HG02970 (cell line): ENCODE measurements around the gene PTGDR.

Experiments
- ATAC-seq: cut with Tn5 transposase; IDR thresholded peaks from one replicate; pipeline ENCODE4 v1.9.1; 2021; ENCODE audit warnings: mild to moderate bottlenecking, moderate library complexity, moderate number of reproducible peaks; ENCODE audit not compliant: unreplicated experiment, low FRiP score

PTGDR gene

GRCh38 chr14:52267501-52268278 lies at the start of gene PTGDR:
TSS of gene PTGDR (plus strand) at chr14:52267698. CDS start at chr14:52267815, 117 bp downstream.
- ATAC-seq = no peak

GRCh38 chr14:52219488-52220084 lies 47.9 kb upstream of the PTGDR start:
- no peak for ATAC-seq

GRCh38 chr14:52220924-52221811 lies 46.3 kb upstream of the PTGDR start:
- no peak for ATAC-seq

GRCh38 chr14:52222901-52223300 lies 44.6 kb upstream of the PTGDR start:
- no peak for ATAC-seq

GRCh38 chr14:52227619-52228222 lies 39.8 kb upstream of the PTGDR start:
- ATAC-seq = no peak

- no peak for ATAC-seq
Observed at GRCh38 chr14:52233693-52234092, 33.8 kb upstream of the PTGDR start.

- no peak for ATAC-seq
Observed at GRCh38 chr14:52235434-52235833, 32.1 kb upstream of the PTGDR start.

- no peak for ATAC-seq
Observed at GRCh38 chr14:52235866-52236510, 31.5 kb upstream of the PTGDR start.

GRCh38 chr14:52238682-52239081 lies 28.8 kb upstream of the PTGDR start:
- no peak for ATAC-seq

- no peak for ATAC-seq
Observed at GRCh38 chr14:52240623-52241022, 26.9 kb upstream of the PTGDR start.

- no peak for ATAC-seq
Observed at GRCh38 chr14:52241087-52241793, 26.3 kb upstream of the PTGDR start.

- ATAC-seq = no peak
Observed at GRCh38 chr14:52244328-52244727, 23.2 kb upstream of the PTGDR start.

- ATAC-seq = no peak
Observed at GRCh38 chr14:52244997-52245396, 22.5 kb upstream of the PTGDR start.

GRCh38 chr14:52248057-52248456 lies 19.4 kb upstream of the PTGDR start:
- ATAC-seq = no peak

- no peak for ATAC-seq
Observed at GRCh38 chr14:52251724-52252123, 15.8 kb upstream of the PTGDR start.

GRCh38 chr14:52253503-52253902 lies 14.0 kb upstream of the PTGDR start:
- ATAC-seq = no peak

GRCh38 chr14:52254086-52254485 lies 13.4 kb upstream of the PTGDR start:
- ATAC-seq = no peak

- no peak for ATAC-seq
Observed at GRCh38 chr14:52258783-52259182, 8.7 kb upstream of the PTGDR start.

- ATAC-seq = no peak
Observed at GRCh38 chr14:52259434-52259833, 8.1 kb upstream of the PTGDR start.

GRCh38 chr14:52262600-52262999 lies 4.9 kb upstream of the PTGDR start:
- no peak for ATAC-seq
